NT2/D1 (cell line): ENCODE data around the gene B4GALT5.

ENCODE experiments used
- SUZ12 ChIP-seq: IDR thresholded peaks from 2 replicates; pipeline ENCODE4 v1.6.1; 2011; ENCODE audit not compliant: insufficient read length, insufficient read depth; ENCODE audit errors: extremely low read depth
- ZNF274 ChIP-seq: IDR thresholded peaks from 2 replicates; pipeline ENCODE4 v1.6.1; 2011; ENCODE audit warnings: mild to moderate bottlenecking, low read depth, low read length

- TF ChIP-seq SUZ12 (no peak), ZNF274 (no peak)
Measured at GRCh38 chr20:49607568-49607967, 106.1 kb downstream of the B4GALT5 start.
